Stimulated activated CD8-positive, alpha-beta memory T cell treated with anti-CD3 and anti-CD28 coated beads, Interleukin-4, amount 100 ng/mL, for 1 hour (primary cell): Measurements from ENCODE around the gene EIF5A2.
A peak's percentile ranks its signal among the peaks of the same experiment; 100 is the strongest.
"Not testable (repeated sequence)": the region's sequence is repeated elsewhere in the genome, so short reads cannot be mapped to it uniquely, and the experiment has no call there.

Experiments
- DNase-seq, 2 donors: peaks; one replicate each; pipeline ENCODE4 v3.0.0-alpha.2; 2020; ENCODE audit warnings: low read depth in 2 of 2, low spot score in 1 of 2

The EIF5A2 gene

DNA sequence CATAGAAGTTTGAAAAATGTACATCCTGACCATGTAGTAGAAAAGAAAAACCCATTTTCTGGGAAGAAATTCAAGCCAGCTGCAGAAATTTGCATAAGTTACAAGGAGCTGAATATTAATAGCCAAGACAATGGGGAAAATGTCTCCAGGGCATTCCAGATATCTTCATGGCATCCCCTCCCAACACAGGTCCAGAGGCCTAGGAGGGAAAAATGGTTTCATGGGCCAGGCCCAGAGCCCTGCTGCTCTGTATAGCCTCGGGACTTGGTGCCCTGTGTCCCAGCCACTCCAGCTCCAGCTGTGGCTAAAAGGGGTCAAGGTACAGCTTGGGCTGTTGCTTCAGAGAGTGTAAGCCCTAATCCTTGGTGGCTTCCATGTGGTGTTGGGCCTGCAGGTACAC is 11.2 kb downstream of the EIF5A2 start:
- DNase-seq, result not testable (repeated sequence)

DNA sequence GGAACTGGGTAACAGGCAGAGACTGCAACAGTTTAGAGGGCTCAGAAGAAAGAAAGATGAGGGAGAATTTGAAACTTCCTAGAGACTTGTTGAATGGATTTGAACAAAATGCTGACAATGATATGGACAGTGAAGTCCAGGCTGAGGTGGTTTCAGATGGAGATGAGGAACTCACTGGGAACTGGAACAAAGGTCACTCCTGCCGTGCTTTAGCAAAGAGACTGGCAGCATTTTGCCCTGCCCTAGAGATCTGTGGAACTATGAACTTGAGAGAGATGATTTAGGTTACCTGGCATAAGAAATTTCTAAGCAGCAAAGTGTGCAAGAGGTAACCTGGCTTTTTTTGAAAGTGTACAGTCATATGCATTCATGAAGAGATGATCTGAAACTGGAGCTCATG is 11.7 kb downstream of the EIF5A2 start:
- DNase-seq, result no peak

GRCh38 chr3:170896333-170896732 is 12.1 kb downstream of the EIF5A2 start:
- not testable (repeated sequence) for DNase-seq

DNA sequence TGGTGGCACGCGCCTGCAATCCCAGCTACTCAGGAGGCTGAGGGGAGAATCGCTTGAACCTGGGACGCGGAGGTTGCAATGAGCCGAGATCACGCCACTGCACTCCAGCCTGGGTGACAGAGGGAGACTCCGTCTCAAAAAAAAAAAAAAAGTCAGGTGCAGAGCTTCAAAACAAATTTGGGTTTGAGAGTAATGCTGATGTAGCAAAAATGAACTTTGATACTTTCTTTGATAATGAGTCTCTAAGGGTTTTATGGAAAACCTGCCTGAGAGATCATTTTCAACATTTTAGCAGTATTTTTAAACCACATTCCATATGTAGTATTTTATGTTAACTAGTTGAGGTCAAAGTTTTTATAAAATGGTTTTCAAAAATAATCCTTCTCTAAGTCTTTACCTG is 14.5 kb downstream of the EIF5A2 start:
- DNase-seq, result no peak

DNA sequence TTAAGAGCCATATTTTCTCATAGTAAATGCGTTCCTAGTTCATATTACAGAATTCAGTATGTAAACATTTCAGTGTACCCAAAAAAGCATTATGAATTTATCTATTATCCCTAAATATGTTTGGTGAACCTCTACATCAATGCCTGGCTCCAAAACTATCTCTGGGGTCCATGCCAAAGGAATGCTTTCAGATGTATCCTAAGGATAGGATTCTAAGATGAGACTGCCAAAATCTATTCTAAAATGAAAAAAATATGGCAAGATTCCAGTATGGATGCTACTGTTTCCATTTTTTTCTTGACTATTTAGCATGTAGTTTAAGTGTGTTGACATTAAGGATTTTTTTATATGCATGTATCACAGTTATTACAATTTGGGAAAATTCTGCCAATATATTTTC is 18.8 kb downstream of the EIF5A2 start:
- no peak for DNase-seq

GRCh38 chr3:170889132-170889531 is 19.3 kb downstream of the EIF5A2 start:
- no peak for DNase-seq

DNA sequence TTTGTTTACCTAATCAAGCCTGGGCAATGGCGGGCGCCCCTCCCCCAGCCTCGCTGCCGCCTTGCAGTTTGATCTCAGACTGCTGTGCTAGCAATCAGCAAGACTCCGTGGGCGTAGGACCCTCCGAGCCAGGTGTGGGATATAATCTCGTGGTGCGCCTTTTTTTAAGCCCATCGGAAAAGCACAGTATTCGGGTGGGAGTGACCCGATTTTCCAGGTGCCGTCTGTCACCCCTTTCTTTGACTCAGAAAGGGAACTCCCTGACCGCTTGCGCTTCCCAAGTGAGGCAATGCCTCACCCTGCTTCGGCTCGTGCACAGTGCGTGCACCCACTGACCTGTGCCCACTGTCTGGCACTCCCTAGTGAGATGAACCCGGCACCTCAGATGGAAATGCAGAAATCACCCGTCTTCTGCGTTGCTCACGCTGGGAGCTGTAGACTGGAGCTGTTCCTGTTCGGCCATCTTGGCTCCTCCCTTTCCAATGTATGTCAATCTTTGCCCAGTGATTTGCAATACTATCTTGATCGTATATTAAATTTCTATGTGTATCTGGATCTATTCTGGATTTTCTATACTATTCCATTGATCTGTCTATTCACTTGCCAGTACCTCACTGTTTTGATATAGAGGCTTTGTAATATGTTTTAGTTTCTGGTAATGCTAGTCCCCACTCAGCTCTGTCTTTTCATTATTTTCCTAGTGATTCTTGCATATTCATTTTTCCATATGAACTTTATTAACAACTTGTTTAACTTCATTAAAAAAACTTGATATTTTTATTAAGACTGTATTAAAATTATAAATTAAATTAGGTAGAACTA is 24.1 kb downstream of the EIF5A2 start:
- DNase-seq, result not testable (repeated sequence)

- DNase-seq, result not testable (repeated sequence)
These were observed 29.7 kb downstream of the EIF5A2 start for GRCh38 chr3:170878688-170879087.

GRCh38 chr3:170877311-170877710 is 31.1 kb downstream of the EIF5A2 start:
- not testable (repeated sequence) for DNase-seq

- DNase-seq, result no peak
These were observed 31.9 kb downstream of the EIF5A2 start for GRCh38 chr3:170876537-170876936.

- peak; percentile 81 to 87 for DNase-seq
These were observed 38.5 kb downstream of the EIF5A2 start, which contains the start of gene RPL22L1 for GRCh38 chr3:170869645-170870593. TSS of gene RPL22L1 (minus strand) at chr3:170870195. CDS start at chr3:170870167, 28 bp downstream.

GRCh38 chr3:170869239-170869590 is 39.2 kb downstream of the EIF5A2 start:
- DNase-seq, result no peak

DNA sequence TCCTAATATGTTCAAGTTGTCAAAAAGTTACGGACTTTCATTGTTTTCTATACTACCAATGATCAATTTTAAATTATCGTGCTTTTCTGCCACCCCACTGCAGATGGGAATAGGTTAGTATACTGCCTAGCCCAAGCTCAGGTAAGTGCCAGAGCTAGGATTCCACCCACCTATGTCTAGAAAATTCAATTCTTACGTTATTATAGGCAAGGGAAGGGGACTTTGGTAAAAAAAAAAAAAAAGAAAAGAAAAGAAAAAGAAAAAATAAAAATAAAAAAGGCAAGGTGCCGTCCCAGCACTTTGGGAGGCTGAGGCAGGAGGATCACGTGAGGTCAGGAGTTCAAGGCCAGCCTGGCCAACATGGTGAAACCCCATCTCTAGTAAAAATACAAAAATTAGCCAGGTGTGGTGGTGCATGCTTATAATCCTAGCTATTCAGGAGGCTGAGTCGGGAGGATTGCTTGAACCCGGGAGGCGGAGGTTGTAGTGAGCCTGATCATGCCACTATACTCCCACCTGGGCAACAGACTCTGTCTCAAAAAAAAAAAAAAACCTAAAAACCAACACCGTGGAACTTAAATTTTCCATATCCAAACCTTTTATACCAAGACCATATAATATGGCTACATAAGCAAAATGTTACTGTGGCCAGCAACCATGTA is 39.7 kb downstream of the EIF5A2 start:
- no peak for DNase-seq

DNA sequence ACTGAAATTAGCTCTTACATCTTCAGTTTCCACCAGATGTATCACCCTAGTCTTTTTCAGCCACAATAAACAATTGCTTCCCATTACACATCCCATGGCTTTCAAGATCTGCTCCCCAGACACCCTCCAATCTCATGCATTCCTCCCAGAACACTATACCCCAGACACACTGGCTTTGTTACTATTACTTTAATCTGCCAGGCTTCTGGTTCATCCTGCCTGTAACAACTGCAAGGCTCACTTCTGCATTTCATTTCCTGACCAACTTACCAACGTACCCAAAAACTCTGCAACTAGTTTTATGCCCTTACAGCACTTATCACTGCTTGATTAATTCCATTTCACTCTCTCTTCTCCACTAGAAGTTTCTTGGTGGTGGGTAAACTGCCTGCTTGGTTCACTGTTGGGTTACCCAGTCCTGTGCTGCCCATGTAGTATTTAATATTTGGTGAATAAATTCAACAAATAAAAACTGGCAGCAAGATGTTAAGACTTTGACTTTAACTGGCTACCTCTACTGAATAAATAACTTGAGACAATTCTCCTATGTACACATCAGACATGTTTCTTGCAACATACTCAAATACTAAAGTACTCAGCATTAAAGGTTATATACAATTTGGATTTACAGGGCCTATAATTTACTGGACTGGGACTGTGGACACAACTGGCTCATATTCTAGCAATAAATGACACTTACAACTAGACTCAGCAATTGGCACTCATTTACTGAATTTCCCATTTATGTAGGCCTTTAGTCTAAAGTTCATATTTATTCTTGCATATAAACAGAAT is 41.1 kb downstream of the EIF5A2 start:
- DNase-seq, result no peak

DNA sequence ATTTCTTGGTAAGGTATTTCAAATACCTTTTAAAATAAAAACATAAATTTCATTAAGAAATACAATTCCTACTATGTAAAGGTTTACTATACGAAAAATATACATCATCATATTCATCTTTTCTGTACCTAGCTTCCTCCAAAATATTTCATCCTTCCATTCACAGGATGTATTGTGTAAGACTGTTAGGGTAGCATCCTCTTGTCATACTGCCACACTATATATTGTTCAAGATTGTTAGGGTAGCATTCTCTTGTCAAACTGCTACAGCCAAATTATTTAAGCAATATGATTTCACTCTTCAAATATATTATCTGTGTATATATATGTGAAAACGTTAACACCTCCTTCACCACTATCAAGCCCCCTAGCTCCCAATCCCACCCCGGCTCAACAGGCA is 41.9 kb downstream of the EIF5A2 start:
- DNase-seq, result no peak

DNA sequence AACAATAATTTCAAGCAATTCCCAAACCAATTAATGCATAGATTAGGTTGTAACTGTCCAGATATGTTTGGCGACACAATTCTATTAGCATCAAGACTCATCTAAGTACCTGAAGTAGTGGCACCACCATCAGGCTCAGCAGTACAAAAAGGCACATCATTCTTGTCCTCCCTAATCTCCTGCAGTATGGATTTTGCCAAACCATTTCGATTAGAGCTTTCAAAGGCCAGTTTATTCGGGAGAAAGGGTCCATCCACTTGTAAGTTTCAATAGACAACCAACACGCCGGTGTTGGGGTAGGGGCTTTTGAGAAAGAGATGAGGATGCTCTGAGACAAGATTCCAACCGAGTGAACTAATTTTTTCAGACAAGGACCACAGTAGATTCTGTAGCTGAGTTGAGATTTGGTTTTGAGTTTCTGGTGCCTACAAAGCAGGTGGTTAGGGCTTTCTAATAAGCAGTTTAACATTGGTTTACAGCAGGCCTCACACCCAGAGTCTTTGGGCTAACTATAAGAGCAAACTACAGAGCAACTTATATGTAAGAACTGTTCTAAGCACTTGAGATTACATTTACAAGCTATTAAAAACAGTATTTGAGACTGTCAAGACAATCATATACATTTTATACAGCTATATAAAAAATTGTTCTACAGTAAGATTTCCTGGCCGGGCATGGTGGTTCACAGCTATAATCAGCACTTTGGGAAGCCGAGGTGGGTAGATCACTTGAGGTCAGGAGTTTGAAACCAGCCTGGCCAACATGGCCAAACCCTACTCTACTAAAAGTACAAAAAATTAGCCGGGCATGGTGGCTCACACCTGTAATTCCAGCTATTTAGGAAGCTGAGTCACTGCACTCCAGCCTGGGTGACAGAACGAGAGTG is 43.0 kb downstream of the EIF5A2 start:
- DNase-seq, result no peak

DNA sequence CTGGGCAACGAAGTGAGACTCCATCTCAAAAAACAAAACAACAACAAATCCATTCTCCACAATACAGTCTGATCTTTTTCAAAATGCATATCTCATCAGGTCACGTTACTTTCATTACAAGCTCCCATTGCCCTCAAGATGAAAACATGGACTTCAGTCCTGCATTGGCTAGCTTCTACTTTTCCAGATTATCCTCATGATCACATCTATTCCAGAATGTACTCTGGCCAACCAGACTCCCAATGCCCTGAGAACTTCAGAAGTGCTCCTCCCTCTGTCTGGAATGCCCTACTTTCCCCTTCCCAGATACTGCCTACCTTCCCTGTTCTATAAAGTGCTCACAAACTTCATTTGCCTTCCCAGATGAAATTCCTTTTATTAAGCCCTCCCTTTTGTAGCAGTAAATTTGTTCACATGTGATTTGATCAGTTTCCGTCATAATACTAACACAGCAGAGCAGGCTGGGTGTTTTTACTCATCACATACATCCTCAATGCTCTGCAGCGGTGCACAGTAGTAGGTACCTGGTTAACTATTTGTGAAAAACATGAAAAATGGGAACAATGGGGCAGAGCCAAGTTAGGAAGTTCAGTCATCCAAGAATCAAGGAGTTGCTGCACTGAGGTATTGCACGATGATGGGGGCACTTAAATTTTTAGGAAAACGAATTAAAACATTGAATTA is 43.8 kb downstream of the EIF5A2 start:
- DNase-seq, result no peak

GRCh38 chr3:170863816-170864215 is 44.6 kb downstream of the EIF5A2 start:
- no peak for DNase-seq
